HL-60/S4 (cell line): Measurements from ENCODE around the gene SDF2L1.
"Not testable (repeated sequence)": the region's sequence is repeated elsewhere in the genome, so short reads cannot be mapped to it uniquely, and the experiment has no call there.

Experiments used
- in situ Hi-C: fragments of 300-500 bp; cut with MboI; formaldehyde crosslinking; loops from 2 replicates; pipeline ENCODE4 v1.14.3; 2022; ENCODE audit warnings: low sequenced_read_pairs

SDF2L1 gene

DNA sequence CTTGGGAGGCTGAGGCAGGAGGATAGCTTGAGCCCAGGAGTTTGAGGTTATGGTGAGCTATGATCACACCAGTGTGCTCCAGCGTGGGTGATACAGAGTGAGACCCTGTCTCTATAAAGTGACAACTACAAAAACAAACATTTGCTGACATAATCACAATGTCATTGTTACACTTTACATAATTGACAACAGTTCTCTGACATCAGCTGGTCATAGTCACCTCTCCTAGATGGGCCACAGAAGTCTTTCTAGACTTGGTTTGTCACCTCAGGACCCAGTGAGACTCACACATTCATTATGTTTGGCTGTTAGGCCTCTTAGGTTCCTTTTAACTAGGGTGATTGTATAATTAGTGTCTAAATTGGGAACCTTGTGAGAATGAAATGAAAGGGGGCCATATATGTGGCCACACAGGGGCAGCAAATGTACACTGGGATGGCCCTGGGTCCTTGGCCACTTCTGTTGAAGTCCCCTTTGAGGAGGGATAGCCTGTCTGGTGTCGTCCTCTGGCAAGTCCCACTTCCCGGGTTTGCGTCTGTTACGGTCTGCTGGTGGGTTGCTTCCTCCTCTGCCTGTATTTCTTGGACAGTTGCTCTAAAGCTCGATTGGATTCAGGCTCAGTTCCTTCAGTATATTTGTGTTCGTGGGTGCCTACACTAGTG, 17.9 kb downstream of the SDF2L1 start:
- in situ Hi-C loops, result no loop called here

DNA sequence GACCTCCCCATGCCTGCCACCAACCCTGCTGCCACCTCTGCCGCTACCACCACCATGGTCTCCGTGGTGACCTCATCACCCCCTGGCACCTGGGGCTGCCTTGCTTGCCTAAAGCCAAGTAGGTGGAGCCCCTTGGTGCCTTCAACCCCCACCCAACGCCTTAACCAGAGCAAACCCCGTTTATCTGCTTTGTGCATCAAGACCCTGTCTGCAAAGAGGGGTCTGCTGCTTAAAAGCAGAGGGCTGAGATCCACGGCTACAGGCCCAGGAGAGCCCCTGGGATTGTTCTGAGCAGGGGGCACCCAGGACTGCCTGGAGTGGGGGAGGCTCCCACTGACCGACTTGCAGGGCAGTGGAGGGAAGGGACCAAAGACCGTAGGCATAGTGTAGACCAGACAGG, 18.8 kb downstream of the SDF2L1 start:
- in situ Hi-C loops, result no loop called here

- in situ Hi-C loops, result no loop called here
Observed at GRCh38 chr22:21661991-21662390, 19.9 kb downstream of the SDF2L1 start.

- in situ Hi-C loops, result no loop called here
Observed at GRCh38 chr22:21663738-21664137, 21.6 kb downstream of the SDF2L1 start.

- in situ Hi-C loops, result no loop called here
Observed at GRCh38 chr22:21665047-21665851, 23.1 kb downstream of the SDF2L1 start.

DNA sequence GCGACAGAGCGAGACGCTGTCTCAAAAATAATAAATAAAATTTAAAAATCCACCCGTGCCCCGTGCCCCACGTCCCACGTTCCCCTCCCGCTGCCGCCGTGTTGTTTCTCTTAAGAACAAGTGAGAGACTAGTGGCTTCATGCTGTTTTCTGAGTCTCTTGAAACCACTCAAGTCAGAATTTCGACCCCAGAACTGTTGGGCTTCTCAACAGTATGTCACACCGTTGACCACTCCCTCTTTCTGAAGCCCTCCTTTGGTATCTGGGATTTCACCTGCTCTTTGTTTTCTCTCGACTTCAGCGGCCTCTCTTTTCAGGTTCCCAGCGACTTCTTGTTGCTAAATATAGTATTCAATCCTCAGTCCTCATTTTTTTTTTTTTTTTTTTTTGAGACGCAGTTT, 24.7 kb downstream of the SDF2L1 start:
- in situ Hi-C loops, result no loop called here

GRCh38 chr22:21669026-21669425, 26.9 kb downstream of the SDF2L1 start:
- in situ Hi-C loops, result no loop called here

DNA sequence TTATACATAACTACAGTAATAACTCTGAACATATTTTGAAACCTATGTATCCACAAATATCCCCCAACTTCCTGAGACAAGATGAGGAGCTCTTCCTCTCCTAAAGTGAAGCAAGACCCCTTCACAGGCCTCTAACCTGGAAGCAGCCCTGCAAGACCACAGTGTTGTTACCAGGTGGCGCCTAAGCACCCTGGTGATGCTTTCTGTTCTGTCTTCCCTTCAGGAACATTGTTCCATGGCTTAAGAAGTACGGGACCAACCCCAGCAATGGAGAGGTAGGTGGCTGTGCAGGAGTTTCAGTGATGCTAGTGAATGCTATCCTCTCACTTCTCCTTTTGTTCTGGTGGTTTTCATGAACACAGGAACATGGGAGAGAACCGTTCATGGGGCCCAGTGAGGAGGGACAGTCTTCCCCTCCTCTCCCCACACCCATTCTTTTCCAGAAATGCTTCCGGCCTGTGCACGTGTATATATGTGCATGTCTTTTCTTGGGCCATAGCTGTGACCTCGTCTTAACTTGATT, 30.1 kb downstream of the SDF2L1 start:
- in situ Hi-C loops, result no loop called here

DNA sequence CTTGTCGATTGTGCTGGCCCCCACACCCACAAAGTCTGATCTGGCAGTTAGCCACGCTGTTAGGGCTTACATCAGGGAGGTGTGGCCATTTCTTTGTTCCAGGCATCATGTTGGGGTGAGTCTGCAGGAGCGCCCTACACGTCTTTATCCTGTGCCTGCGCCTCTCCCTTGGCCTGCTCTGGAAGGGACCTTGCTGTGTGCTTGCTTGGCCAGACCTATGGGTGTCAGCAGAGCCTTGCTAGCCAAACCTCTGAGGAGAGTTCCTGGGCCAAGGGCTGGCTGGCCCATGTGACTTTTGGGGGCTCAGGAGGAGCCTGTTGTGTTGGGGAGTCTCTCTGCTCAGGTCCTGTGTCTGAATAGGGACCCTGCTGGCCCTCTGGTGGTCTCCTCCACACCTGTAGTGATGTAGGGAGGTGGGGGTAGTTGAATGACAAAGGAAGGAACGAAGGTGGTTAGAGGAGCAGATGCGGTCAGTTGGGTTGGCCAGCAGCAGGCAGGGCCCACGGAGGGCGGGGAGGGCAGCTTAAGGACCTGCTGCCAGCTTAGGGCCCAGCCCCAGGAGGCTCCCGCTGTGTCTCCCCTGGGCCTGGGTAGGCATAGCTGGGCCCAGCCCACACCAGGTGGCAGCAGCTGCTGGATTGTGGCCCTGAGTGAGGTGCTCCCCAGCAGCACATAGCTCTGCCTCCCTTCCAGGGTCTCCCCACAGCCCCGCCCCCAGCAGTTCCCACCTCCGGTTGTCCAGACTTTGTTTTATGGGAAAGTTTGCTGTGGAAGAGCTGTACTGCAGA, 31.6 kb downstream of the SDF2L1 start:
- in situ Hi-C loops, result no loop called here

DNA sequence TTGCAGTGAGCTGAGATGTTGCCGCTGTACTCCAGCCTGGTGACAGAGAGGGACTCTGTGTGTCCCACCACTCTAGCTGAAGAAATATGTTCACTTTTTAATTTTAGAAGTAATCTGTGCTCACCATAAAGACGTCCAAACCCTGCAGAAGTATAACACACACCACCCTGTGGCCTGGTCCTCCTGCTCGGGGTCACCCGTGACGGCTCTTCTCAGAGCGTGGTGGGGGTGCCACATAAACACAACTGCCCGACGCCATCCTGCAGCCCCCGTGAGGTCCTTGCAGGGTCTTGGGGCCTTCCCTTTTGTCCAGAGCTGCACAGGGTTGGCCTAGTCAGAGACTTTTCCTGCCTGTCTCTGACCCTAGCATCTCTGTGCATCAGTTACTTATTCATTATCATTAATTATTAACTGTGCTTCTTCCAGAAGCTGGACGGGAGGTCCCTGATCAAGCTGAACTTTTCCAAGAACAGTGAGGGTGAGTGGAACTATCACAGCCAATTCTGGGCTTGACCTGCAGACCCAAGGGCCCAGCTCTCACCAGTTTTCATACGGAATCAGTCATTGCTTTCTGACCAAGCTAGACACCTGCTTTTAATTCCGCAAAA, 32.6 kb downstream of the SDF2L1 start:
- in situ Hi-C loops, result no loop called here

DNA sequence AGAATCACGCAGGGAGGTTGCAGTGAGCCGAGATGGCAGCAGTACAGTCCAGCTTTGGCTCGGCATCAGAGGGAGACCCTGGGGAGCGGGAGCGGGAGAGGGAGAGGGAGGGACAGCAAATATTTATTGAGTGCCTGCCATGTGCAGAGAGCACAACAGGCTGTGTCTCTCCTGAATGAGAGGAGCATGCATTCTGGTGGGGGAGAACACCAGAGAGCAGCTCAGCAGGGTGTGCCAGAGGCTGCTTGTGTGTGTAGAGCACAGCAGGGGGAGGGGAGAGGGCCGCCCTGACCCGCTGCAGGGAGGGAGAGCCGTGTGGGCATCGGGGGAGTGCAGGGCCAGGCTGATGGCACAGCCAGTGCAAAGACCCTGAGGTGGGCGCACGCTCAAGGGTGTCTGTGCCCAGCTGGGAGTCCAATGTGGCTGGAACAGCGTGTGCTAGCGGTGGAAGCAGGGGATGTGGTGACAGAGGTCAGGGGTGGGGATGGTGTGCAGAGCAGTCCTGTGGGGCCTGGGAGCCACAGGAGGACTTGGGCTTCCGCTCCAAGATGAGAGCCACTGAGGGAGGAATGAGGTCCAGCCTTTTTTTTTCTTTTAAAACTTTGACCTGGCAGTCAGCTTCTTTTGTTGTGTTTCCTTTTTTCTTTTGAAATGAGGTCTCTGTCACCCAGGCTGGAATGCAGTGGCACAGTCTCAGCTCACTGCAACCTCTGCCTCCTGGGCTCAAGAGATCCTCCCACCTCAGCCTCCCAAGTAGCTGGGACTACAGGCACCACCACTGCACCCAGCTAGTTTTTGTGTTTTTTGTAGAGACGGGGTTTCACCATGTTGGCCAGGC, 35.7 kb downstream of the SDF2L1 start:
- in situ Hi-C loops, result no loop called here

DNA sequence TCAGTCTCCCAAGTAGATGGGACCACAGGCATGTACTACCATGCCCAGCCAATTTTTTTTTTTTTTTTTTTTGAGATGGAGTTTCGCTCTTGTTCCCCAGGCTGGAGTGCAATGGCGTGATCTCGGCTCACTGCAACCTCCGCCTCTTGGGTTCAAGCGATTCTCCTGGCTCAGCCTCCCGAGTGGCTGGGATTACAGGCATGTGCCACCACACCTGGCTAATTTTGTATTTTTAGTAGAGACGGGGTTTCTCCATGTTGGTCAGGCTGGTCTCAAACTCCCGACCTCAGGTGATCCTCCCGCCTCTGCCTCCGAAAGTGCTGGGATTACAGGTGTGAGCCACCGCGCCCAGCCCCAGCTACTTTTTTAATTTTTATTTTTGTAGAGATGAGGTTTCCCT, 36.7 kb downstream of the SDF2L1 start:
- in situ Hi-C loops, result not testable (repeated sequence)

GRCh38 chr22:21679383-21679782, 37.3 kb downstream of the SDF2L1 start:
- in situ Hi-C loops, result no loop called here

- in situ Hi-C loops, result no loop called here
Observed at GRCh38 chr22:21680830-21681565, 38.9 kb downstream of the SDF2L1 start.

GRCh38 chr22:21681566-21682370, 39.7 kb downstream of the SDF2L1 start:
- in situ Hi-C loops, result no loop called here

- in situ Hi-C loops, result no loop called here
Observed at GRCh38 chr22:21682385-21683175, 40.5 kb downstream of the SDF2L1 start.

DNA sequence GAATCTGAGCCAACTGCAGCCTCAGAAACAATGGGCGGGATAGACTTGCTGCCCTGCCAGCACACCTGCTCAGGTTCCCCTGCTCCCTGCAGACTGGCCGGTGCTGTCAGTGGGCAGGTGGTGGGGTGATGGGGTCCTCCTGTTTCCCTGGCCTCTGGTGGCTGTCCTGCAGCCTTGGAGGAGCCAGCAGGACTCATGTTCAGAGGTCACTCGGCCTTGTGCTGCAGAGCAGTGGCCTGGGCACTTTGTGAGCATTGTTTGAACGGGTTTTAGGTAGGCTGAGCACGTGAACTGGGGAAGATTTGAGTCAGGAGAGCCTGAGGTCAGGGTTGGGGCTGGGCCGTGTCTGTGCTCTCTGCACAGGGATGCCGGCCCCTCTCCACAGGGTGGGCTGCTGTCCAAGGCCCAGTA, 41.3 kb downstream of the SDF2L1 start:
- in situ Hi-C loops, result no loop called here
